Activated CD8-positive, alpha-beta T cell treated with anti-CD3 and anti-CD28 coated beads for 36 hours (primary cell): ENCODE data around the gene TNFRSF4. TPM values are rescaled to one million over a fixed set of nuclear protein-coding genes. Genes with fewer than 3 reads are reported as not detected.

ENCODE experiments used
- ATAC-seq: fragments of 200-7000 bp; cut with Tn5 transposase; one replicate; pipeline ENCODE4 v1.10.0; 2021; ENCODE audit warnings: mild to moderate bottlenecking, moderate library complexity
- CTCF ChIA-PET: fragments of 350-600 bp; sonication (Branson Sonifier 250); formaldehyde crosslinking; loops from one replicate; lab custom pipeline; 2021; ENCODE audit warnings: antibody characterized with exemption; lab: Charles Lee
- POLR2A ChIA-PET: fragments of 350-600 bp; sonication (Branson Sonifier 250); formaldehyde crosslinking; loops from one replicate; lab custom pipeline; 2021; ENCODE audit warnings: antibody characterized with exemption; lab: Charles Lee
- DNase-seq: peaks from one replicate; pipeline ENCODE4 v3.0.0-alpha.2; 2020
- H3K27ac Mint-ChIP-seq: one replicate; pipeline ENCODE4 v1.8.0; 2021; ENCODE audit warnings: mild to moderate bottlenecking, mixed read lengths
- H3K27me3 Mint-ChIP-seq: one replicate; pipeline ENCODE4 v1.8.0; 2021; ENCODE audit warnings: mixed read lengths
- H3K36me3 Mint-ChIP-seq: one replicate; pipeline ENCODE4 v1.8.0; 2021; ENCODE audit warnings: low read depth, mixed read lengths
- H3K4me1 Mint-ChIP-seq: one replicate; pipeline ENCODE4 v1.8.0; 2021; ENCODE audit warnings: low read depth, mixed read lengths
- H3K4me3 Mint-ChIP-seq: one replicate; pipeline ENCODE4 v1.8.0; 2021; ENCODE audit warnings: mild to moderate bottlenecking, moderate library complexity, mixed read lengths
- H3K9me3 Mint-ChIP-seq: one replicate; pipeline ENCODE4 v1.8.0; 2021; ENCODE audit warnings: mixed read lengths
- CTCF ChIP-seq: fragments of 200-600 bp; IDR thresholded peaks from one replicate; pipeline ENCODE4 v1.8.0; 2022; ENCODE audit warnings: antibody characterized with exemption, mild to moderate bottlenecking
- intact Hi-C: fragments of 100-400 bp; cut with micrococcal nuclease; formaldehyde crosslinking; loops from one replicate; pipeline ENCODE4 v1.10.0; 2022
- total RNA-seq, 2 experiments: library from RNA; stranded (reverse); gene quantifications; one replicate each; pipeline ENCODE4 v1.2.3, GENCODE V29; 2021

TNFRSF4 gene
- total RNA-seq, 2 experiments from 2014 or later, result 137 to 142 TPM

DNA sequence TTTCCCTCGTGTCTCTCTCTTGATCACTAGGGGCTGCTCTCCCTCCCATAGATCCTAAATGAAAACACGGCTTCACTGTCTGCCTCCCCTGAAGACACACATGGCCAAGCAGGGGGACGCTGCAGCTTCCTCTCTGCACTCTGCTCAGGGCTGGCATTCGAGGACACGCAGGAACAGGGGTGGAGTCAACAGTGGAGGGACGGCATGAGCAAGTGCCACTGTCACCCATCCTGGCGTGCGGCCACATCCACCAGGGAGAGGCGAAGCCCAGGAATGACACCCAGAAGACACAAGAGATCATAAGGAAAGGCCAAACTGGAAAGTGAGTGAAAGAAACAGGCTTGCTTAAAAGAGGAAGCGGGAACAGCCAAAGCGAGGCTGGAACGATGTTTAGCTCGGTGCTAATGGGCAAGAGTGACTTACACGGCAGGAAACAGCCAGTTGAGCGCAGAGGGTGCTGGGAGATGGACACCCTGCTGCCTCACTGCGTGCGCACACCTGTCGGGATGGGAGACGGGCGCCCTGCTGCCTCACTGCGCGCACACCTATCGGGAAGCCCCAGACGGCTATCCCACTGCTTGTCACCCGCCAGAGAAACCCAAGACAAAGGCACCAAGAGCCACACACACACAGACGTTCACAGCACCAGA, 46.1 kb upstream of the TNFRSF4 start:
- Mint-ChIP-seq H3K4me3 (no peak overlapping the region), H3K36me3 (peaks cover 36% of the 10 kb centered on the region), H3K27me3 (no peaks in the 10 kb centered on the region), H3K9me3 (no peaks in the 10 kb centered on the region), H3K4me1 (peaks cover 6% of the 10 kb centered on the region), H3K27ac (peak overlapping the region; percentile 10)
- ChIA-PET POLR2A (interaction anchor here (0.8 kb wide), 1 partner anchor 142 kb away, joined by 3 read pairs; no protein-coding TSS in a partner anchor), CTCF (interaction anchor here (1.1 to 1.5 kb wide), 3 partner anchors 11 to 258 kb away, joined by 3 to 11 read pairs (median 4); no protein-coding TSS in a partner anchor)
- no peak for TF ChIP-seq CTCF
- ATAC-seq, result no peak
- DNase-seq, result no peak
- intact Hi-C loops, result no loop called here

DNA sequence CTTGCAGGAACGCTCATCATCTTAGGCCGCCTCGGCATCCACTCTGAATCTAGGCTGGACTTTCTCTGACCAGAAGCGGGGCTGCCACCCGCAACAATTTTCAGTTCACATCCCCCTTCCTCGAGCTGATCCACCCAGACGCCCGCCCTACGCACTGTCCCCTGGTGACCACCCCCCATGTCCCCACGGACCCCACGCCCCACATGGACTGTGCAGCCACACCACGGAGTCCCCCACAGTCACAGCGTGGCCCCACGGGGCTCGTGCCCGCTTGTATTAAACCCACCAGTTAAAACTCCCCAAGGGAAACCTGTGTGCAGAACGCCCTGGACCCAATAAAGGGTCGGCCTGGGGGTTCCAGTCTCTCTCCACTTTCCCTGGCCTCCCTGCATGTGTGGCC, 45.6 kb upstream of the TNFRSF4 start:
- intact Hi-C loops, result no loop called here
- CTCF ChIA-PET, result no interaction called here

DNA sequence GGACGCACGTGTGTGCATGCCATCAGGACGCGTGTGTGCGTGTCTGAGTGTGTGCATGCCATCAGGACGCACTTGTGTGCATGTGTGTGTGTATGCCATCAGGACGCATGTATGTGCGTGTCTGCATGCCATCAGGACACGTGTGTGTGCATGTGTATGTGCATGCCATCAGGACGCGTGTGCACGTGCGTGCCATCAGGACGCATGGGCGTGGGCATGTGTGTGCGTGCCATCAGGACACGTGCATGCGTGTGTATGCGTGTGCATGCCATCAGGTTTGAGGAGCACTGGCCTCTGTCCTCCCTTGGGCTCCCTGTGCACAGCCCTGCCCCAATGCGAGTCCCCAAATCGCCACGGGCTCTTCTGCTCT, 45.2 kb upstream of the TNFRSF4 start:
- no peaks in the 10 kb centered on the region for H3K27me3 Mint-ChIP-seq
- peaks cover 6% of the 10 kb centered on the region for H3K4me1 Mint-ChIP-seq
- intact Hi-C loops, result no loop called here
- POLR2A ChIA-PET, result no interaction called here
- peaks cover 34% of the 10 kb centered on the region for H3K36me3 Mint-ChIP-seq
- no peak overlapping the region for H3K4me3 Mint-ChIP-seq
- TF ChIP-seq CTCF, result no peak
- H3K27ac Mint-ChIP-seq, result no peak overlapping the region
- DNase-seq (no peak), ATAC-seq (no peak)
- CTCF ChIA-PET, result no interaction called here
- no peaks in the 10 kb centered on the region for H3K9me3 Mint-ChIP-seq

More for the DNA sequence above, 45.6 kb upstream of the TNFRSF4 start:
- peak overlapping the region; percentile 10 for H3K27ac Mint-ChIP-seq
- DNase-seq, result no peak
- no peak for TF ChIP-seq CTCF
- H3K36me3 Mint-ChIP-seq, result peaks cover 34% of the 10 kb centered on the region
- no peak for ATAC-seq
- H3K4me3 Mint-ChIP-seq, result no peak overlapping the region
- H3K9me3 Mint-ChIP-seq, result no peaks in the 10 kb centered on the region
- H3K4me1 Mint-ChIP-seq, result peaks cover 6% of the 10 kb centered on the region
- POLR2A ChIA-PET, result no interaction called here
- H3K27me3 Mint-ChIP-seq, result no peaks in the 10 kb centered on the region

GRCh38 chr1:1256956-1257871, 43.3 kb upstream of the TNFRSF4 start:
- CTCF ChIA-PET, result no interaction called here

More at GRCh38 chr1:1256956-1257871, 43.3 kb upstream of the TNFRSF4 start:
- peaks cover 6% of the 10 kb centered on the region for H3K4me1 Mint-ChIP-seq
- no peak for ATAC-seq
- no peaks in the 10 kb centered on the region for H3K9me3 Mint-ChIP-seq
- H3K27ac Mint-ChIP-seq, result no peak overlapping the region
- TF ChIP-seq CTCF, result no peak
- intact Hi-C loops, result no loop called here
- POLR2A ChIA-PET, result interaction anchor here (0.9 kb wide), 1 partner anchor 25 kb away, joined by 4 read pairs; no protein-coding TSS in a partner anchor
- no peak overlapping the region for H3K4me3 Mint-ChIP-seq
- peaks cover 41% of the 10 kb centered on the region for H3K36me3 Mint-ChIP-seq
- H3K27me3 Mint-ChIP-seq, result no peaks in the 10 kb centered on the region
- DNase-seq, result no peak
